ENCODE data around the gene SLC35F4. TPM values are rescaled to one million over a fixed set of nuclear protein-coding genes. Genes with fewer than 3 reads are reported as not detected.

Gene SLC35F4
- total and polyA plus RNA-seq, 2 of the 8 experiments (the other 6 are each of a cell fraction or from before 2014, with no cell fraction given): not detected

- ChIA-PET POLR2A (ENCODE audit: partially characterized antibody) (no interaction called here), CTCF (ENCODE audit: partially characterized antibody) (interaction anchor here (0.7 to 3.2 kb wide), 6 partner anchors 12 to 252 kb away, joined by 3 to 16 read pairs (median 3); no protein-coding TSS in a partner anchor)
- Histone ChIP-seq H3K4ac (replicated peaks; ENCODE audit: insufficient read length, low read depth, low read length) (no peak overlapping the region), H3K56ac (replicated peaks; ENCODE audit: insufficient read length, low read depth, low read length) (no peak overlapping the region), H3K23me2 (ENCODE audit: low read depth, low read length) (no peaks in the 10 kb centered on the region), H3K4me1 (replicated peaks in 1 of 4; ENCODE audit: control insufficient read depth in 3 of 4, insufficient read depth in 4 of 4, low read length in 3 of 4) (no peaks in the 10 kb centered on the region), H3K36me3 (ENCODE audit: control insufficient read depth in 2 of 4, insufficient read depth in 4 of 4, low read length in 3 of 4) (no peaks in the 10 kb centered on the region), H3K27ac (ENCODE audit: low read depth, low read length) (no peak overlapping the region), H3K18ac (ENCODE audit: extremely low read depth, low read length) (no peak overlapping the region), H3K23ac (ENCODE audit: insufficient read length) (no peak overlapping the region), H2AK5ac (ENCODE audit: low read depth, low read length) (no peak overlapping the region), H4K8ac (ENCODE audit: extremely low read depth, insufficient read depth, low read length) (no peak overlapping the region), H2AFZ (ENCODE audit: low read length) (no peak overlapping the region), H2BK20ac (ENCODE audit: low read length) (no peak overlapping the region), H4K91ac (replicated peaks; ENCODE audit: insufficient read length, low read length) (no peak overlapping the region), H3K4me3 (ENCODE audit: extremely low read depth in 1 of 4, insufficient read depth in 2 of 4, low read depth in 3 of 4, low read length in 4 of 4) (no peak overlapping the region), H4K5ac (ENCODE audit: insufficient read length, low read depth, low read length) (no peak overlapping the region), H3K9ac (replicated peaks in 1 of 4; ENCODE audit: extremely low read depth in 1 of 4, low read depth in 3 of 4, low read length in 3 of 4) (no peak overlapping the region), H2BK12ac (ENCODE audit: low read depth, low read length) (no peak overlapping the region), H2BK5ac (ENCODE audit: low read depth, low read length) (no peak overlapping the region), H3K14ac (ENCODE audit: insufficient read length) (no peak overlapping the region), H3K27me3 (replicated peaks in 1 of 4; ENCODE audit: control insufficient read depth in 3 of 4, extremely low read depth in 1 of 4, insufficient read depth in 3 of 4, low read length in 3 of 4) (no peaks in the 10 kb centered on the region), H2BK120ac (replicated peaks; ENCODE audit: low read depth, low read length) (no peak overlapping the region), H3K9me3 (ENCODE audit: insufficient read depth in 2 of 2, low read depth in 1 of 2, low read length in 1 of 2) (peaks cover 3 to 6% of the 10 kb centered on the region in 2 experiments; a peak in 2 of 4 replicates), H4K20me1 (replicated peaks in 1 of 2; ENCODE audit: control insufficient read depth in 1 of 2, insufficient read depth in 2 of 2, low read length in 2 of 2) (no peaks in the 10 kb centered on the region), H3K4me2 (ENCODE audit: insufficient read depth in 1 of 2, low read depth in 2 of 2, low read length in 2 of 2) (no peak overlapping the region), H3K79me2 (ENCODE audit: control insufficient read depth in 1 of 2, insufficient read depth in 2 of 2, low read length in 2 of 2) (no peaks in the 10 kb centered on the region), H2BK15ac (ENCODE audit: low read length) (no peak overlapping the region), H3K79me1 (ENCODE audit: low read depth, low read length) (no peaks in the 10 kb centered on the region)
- WGBS, 2 experiments (ENCODE audit: extremely low coverage in 1 of 2, insufficient coverage in 1 of 2, insufficient read length in 1 of 2, insufficient replicate concordance in 2 of 2, low coverage in 1 of 2, low lambda C conversion rate in 2 of 2, missing lambda C conversion rate in 1 of 2): 96% methylated on average over 1 of the region's 1 CpG; no CpG with 5 or more reads in 1 of the 2 experiments
- peak; percentile 94 for TF ChIP-seq CEBPB (IDR thresholded peaks at IDR 0.05; ENCODE audit: low read depth, low read length)
- TF ChIP-seq SUZ12 (IDR thresholded peaks at IDR 0.05; ENCODE audit: low read length): no peak
- FAIRE-seq (no peak), DNase-seq (ENCODE audit: low read depth in 1 of 2, low spot score in 2 of 2) (no peak)
These were observed 161.1 kb downstream of the SLC35F4 start for GRCh38 chr14:57704763-57705162.
